CD4-positive, alpha-beta T cell treated with Interleukin-2 at 100 ng/mL for 4 hours (primary cell): ENCODE results near the gene ERP44.
"Not testable (repeated sequence)": the region's sequence is repeated elsewhere in the genome, so short reads cannot be mapped to it uniquely, and the experiment has no call there.

Experiments used
- DNase-seq: peaks from one replicate; pipeline ENCODE4 v3.0.0-alpha.2; 2020; ENCODE audit warnings: low spot score

The ERP44 gene

DNA sequence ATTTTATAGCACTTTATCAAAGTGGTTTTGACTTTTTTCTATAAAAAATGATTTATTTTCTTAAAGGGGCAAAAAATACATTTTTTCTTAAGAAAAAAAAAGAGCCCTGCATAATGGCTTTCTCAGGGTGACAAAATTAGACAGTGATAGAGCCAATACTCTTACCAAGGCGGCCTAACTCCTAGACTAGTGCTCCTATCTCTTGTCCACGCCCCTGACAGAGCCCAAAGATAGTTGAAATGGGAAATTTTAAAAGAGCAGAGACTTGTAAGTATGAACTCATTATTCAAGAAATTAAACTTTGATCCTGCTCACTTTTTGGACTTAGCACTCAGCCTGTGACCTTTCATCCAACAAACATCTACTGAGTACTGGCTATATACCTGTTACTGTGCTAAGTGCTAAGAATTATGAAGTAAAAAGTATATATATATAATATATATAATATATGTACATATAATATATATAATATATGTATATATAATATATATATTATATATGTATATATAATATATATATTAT lies 1.4 kb upstream of the ERP44 start:
- no peak for DNase-seq

DNA sequence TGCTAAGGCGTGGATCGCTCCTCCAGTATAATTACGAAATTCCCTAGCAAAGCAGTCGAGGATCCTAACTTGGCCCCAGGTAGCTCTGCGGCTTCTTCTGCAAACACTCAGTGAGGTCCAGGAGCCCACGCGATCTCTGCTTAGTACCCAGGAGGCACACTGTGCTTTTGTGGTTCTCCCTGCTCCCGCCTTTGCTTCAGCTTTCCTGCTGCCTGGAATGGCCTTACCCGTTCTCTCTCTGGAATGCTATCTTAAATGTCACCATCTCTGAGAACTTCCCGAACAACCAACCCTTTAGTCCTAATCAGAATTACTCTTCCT lies 882 bp upstream of the ERP44 start:
- DNase-seq, result no peak

DNA sequence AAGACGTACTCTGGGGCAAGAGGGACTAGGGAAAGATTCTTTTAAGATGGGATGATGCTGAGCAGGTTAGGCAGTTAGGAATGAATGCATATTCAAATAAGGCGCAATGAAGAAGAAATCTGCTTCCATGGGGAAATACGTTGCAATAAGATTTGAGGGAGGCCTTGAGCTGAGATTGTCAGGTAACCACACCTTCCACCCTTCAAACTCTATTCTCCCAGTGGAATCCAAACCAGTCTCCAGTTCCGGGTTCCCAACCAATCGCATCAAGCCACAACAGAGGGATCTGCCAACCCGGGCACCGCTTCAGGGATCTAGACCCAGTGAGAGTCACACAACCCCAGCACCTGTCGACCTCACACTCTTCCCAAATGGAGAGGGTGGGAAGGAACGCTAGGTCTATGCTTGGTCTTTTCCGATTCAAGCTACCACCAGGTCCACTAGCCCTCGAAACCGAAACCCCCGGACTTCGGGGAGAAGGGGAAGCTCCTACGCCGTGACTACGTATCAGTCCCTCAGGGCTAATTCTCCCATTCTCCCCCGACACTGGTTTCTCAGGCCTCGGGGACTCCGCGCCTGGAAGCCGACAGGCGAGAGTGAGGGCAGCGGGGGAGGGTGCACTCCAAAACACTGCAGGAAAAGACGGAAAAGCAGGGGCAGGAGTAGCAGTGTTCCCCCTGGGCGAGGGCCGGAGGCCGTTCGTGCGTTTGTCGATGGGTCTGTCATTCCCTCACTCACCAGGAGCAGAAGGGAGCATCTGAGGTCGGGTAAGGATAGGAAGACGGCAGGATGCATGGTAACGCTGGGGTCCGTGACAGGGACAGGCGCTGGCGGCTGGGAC lies 534 bp downstream of the ERP44 start:
- DNase-seq, result peak; percentile 23

- DNase-seq, result no peak
Measured at GRCh38 chr9:100096378-100096916, 2.4 kb downstream of the ERP44 start.

GRCh38 chr9:100094411-100094810 lies 4.4 kb downstream of the ERP44 start:
- not testable (repeated sequence) for DNase-seq

DNA sequence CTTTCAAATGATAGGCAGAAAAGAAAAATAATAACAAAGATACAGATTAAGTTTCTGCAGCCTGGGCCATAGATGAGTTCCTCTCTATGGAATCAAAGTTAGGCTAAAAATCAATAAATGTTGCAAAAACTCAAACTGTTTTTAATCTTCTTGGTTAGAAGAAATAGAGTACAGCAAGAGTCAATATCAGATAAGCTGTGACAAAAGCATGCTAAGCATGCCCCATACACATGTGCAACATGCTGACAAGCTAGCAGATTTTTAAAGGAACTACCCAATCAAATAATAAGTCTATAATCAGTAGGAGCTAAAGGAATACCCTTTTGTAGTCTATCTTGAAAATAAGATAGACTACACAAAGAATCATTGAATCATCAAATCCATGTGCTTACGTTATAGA lies 6.7 kb downstream of the ERP44 start:
- no peak for DNase-seq

- DNase-seq, result no peak
Measured at GRCh38 chr9:100091650-100092049, 7.2 kb downstream of the ERP44 start.

GRCh38 chr9:100090880-100091279 lies 7.9 kb downstream of the ERP44 start:
- no peak for DNase-seq

- DNase-seq, result peak; percentile 59
Measured at GRCh38 chr9:100088202-100088601, 10.6 kb downstream of the ERP44 start.

GRCh38 chr9:100087218-100087617 lies 11.6 kb downstream of the ERP44 start:
- peak; percentile 42 for DNase-seq

DNA sequence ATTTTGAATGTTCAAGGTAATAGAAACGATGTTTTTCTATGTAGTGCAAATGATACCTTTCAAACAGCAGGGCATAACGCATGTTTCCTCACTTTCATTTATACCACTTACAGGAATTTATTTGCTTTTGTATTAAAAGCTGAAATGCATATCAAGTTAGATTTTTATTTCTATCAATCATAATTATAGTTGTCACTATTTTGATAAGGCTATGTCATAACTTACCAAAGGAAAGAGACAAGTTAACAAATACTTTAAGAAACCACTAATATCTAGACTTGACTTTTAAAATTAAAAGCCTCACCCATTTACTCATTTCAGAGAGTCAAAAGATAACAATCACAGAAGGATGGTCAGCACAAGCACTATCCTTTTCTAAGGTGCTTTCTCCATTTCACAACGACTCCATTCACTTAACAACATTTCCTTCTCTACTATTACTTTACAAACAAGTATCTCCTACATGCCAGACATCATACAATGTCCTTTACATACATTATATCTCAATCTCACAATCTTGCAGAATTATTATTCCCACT lies 12.6 kb downstream of the ERP44 start:
- no peak for DNase-seq

DNA sequence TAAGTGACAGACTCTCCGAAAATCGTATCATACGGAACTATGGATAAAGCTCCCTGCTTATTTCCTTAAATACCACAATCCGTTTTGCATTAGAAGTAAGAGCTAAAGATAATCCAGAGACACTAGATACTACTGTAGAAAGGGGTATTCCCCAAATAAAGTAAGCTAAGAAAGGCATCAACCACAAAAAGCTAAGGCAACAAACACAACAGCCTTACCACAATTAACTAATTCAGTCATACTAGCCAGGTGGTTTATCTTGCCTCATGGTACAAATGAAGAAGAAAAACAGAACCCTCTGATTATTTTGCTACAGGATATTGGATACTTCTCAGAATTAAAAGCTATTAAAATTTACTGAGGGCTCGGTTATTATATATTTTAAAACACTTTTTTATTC lies 14.1 kb downstream of the ERP44 start:
- DNase-seq, result peak; percentile 49

- DNase-seq, result peak; percentile 19
Measured at GRCh38 chr9:100084128-100084453, 14.7 kb downstream of the ERP44 start.

DNA sequence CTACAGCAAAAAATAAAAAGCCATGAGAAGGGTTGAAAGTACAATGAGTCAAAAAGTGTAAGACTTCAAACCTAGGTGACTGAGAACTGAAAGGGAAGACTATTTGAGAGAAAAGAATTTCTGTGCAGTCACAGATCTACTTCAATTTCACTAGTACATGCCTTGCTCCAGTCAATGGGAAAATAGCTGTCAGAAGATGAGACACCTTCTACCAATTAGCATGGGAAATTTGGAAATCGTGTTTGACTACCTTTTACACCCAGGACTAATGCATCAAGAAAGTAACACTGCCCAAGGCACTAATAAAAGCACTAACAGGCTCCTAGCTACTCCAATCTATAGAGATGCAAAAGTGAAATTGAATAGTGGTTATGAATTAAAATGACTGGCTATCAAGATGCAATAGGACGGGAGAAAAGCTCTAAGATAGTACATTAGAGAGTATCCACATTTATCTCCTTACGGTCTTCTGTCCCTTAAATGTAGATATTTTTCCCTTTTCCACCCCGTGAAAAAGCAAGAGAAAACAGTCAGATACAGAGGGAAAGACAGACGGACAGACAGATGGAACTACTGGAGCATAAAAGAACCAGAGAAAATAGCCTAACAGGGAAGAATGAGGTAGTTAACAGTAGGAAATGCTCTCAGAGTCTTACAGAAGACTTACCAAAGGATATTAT lies 15.2 kb downstream of the ERP44 start:
- no peak for DNase-seq

GRCh38 chr9:100082782-100083181 lies 16.0 kb downstream of the ERP44 start:
- no peak for DNase-seq

- DNase-seq, result not testable (repeated sequence)
Measured at GRCh38 chr9:100076256-100076655, 22.5 kb downstream of the ERP44 start.

GRCh38 chr9:100074989-100075388 lies 23.8 kb downstream of the ERP44 start:
- DNase-seq, result no peak

- DNase-seq, result no peak
Measured at GRCh38 chr9:100074093-100074492, 24.7 kb downstream of the ERP44 start.

DNA sequence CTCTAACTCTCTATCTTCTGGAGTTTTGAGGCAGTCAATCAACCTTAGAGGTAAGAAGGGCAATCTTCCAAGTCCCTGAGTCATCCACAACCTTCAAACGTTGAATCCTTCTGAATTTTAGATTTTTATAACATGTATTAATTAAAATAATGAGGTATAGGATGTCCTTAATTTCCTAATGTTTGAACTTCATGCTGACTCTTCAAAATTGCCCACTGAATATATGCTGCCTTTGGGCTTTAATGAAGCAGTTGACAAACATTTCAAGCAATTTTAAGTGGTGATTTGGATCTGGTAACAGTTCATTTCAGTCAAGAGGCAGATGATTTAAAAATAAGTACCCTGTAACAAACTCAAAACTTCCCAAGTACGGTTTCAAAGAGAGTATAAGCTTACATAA lies 26.0 kb downstream of the ERP44 start:
- no peak for DNase-seq

DNA sequence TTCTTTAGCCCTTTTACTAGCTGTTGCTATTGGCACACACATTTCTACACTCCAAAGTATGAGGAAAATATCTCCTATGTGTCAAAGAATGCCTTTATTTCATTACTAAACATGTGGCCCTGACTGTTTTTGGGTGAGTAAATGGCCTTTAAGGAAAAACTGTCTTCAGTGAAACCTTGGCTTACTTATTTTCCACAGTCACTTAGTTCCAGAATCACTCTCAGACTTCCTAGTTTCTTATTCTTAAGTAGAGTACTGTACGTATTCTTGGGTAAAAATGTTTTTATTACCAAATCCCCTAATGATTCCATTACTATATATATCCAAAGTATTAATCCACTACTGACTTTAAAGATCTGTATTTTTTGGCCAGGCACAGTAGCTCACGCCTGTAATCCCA lies 27.5 kb downstream of the ERP44 start:
- no peak for DNase-seq

DNA sequence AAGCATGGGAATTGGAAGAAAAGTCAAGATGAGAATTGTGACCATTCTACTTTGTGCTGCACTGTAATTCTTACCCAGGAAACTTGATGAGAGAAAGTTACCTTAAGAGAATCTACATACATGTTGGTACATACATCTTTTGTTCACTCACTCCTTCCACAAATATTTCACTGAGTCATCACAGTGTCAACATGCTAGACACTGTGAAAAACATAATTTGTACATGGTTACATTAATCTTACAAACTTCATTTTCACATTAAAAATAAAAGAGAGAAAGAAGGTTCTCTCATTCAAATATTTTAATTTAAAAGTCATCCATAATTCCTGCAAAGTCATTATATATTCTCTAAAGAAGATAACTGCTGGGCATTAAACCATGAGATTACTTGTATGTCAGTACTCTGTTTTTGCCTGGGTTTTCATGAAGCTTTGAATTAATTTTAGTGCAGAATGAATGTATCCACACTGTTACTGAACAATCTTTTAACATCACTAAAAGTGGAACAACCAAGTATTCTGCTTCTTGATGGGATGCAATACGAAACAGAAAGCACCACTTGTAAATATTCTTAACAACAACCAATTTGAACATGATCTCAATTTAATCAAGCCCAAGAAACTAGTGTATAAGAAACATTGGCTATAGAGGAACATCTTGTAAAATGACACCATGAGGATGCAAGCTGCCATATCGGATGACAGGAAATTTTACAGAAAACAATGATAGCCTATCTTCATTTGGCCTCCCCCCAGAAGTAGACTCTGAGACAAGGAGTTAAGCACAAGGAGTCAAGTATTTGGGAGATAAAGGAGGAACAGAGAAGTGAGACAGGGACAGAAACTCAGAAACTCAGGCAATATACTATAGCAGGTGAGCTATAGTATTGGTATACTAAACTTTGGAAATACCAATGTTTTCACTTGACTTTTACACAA lies 28.4 kb downstream of the ERP44 start:
- no peak for DNase-seq

GRCh38 chr9:100069068-100069467 lies 29.7 kb downstream of the ERP44 start:
- DNase-seq, result not testable (repeated sequence)
